Fibroblast of lung (primary cell): ENCODE data around the gene KPNA6. TPM values are rescaled to one million over a fixed set of nuclear protein-coding genes. Genes with fewer than 3 reads are reported as not detected.

ENCODE experiments used
- DNase-seq, 2 donors: peaks; one replicate each; pipeline versions ENCODE4 v3.0.0 to v3.0.0-alpha.2; 2010; ENCODE audit warnings: low read depth in 2 of 2
- H2AFZ ChIP-seq: 2 replicates; pipeline ENCODE4 v1.5.1; 2012; ENCODE audit warnings: low read length, control low read depth, inconsistent platforms
- H3K27ac ChIP-seq: 2 replicates; pipeline ENCODE4 v1.5.1; 2011; ENCODE audit warnings: low read length, control low read depth; ENCODE audit not compliant: insufficient read depth
- H3K27me3 ChIP-seq: 2 replicates; pipeline ENCODE4 v1.5.1; 2011; ENCODE audit warnings: mild to moderate bottlenecking, low read length; ENCODE audit not compliant: control insufficient read depth, insufficient read depth
- H3K36me3 ChIP-seq: 2 replicates; pipeline ENCODE4 v1.5.1; 2011; ENCODE audit warnings: low read length; ENCODE audit not compliant: control insufficient read depth, insufficient read depth
- H3K4me1 ChIP-seq: 2 replicates; pipeline ENCODE4 v1.5.1; 2011; ENCODE audit warnings: low read length; ENCODE audit not compliant: control insufficient read depth, insufficient read depth; ENCODE audit errors: extremely low read depth
- H3K4me2 ChIP-seq: 2 replicates; pipeline ENCODE4 v1.5.1; 2011; ENCODE audit warnings: low read length, control low read depth; ENCODE audit not compliant: insufficient read depth; ENCODE audit errors: extremely low read depth
- H3K4me3 ChIP-seq, 4 experiments: fragments of 200-600 bp in 1 of 4; sonication (generic) in 1 of 4; replicated peaks in 1 of 4; 2 replicates each; pipeline ENCODE4 v1.5.1; 2011 to 2016; ENCODE audit warnings: low read length in 4 of 4, low read depth in 3 of 4, mild to moderate bottlenecking in 3 of 4, control low read depth in 2 of 4, inconsistent platforms in 1 of 4, mixed read lengths in 1 of 4; ENCODE audit not compliant: insufficient read depth in 1 of 4; ENCODE audit errors: control extremely low read depth in 1 of 4
- H3K79me2 ChIP-seq: 2 replicates; pipeline ENCODE4 v1.5.1; 2012; ENCODE audit warnings: mild to moderate bottlenecking, low read length, inconsistent platforms; ENCODE audit not compliant: control insufficient read depth, insufficient read depth
- H3K9ac ChIP-seq: 2 replicates; pipeline ENCODE4 v1.5.1; 2011; ENCODE audit warnings: mild to moderate bottlenecking, low read length, control low read depth; ENCODE audit not compliant: insufficient read depth
- H3K9me3 ChIP-seq: 2 replicates; pipeline ENCODE4 v1.5.1; 2012; ENCODE audit warnings: low read depth, low read length; ENCODE audit not compliant: control insufficient read depth, insufficient read depth
- H4K20me1 ChIP-seq: 2 replicates; pipeline ENCODE4 v1.5.1; 2011; ENCODE audit warnings: low read length; ENCODE audit not compliant: control insufficient read depth, insufficient read depth; ENCODE audit errors: extremely low read depth
- CTCF ChIP-seq, 2 donors: IDR thresholded peaks in 1 of 2; conservative IDR thresholded peaks in 1 of 2; 1 replicate in 1 of 2; 2 replicates in 1 of 2; pipeline ENCODE4 v1.5.1; 2011 to 2012; ENCODE audit warnings: low read length in 2 of 2, control low read depth in 1 of 2, inconsistent platforms in 1 of 2, low read depth in 1 of 2, mild to moderate bottlenecking in 1 of 2
- EZH2 ChIP-seq: IDR thresholded peaks from 2 replicates; pipeline ENCODE4 v1.5.1; 2012; ENCODE audit warnings: low read length, control low read depth, mild to moderate bottlenecking; ENCODE audit errors: missing control alignments
- polyA plus RNA-seq, 2 donors: library from polyadenylated mRNA; depleted of rRNA in 1 of 2; stranded (reverse) in 1 of 2; unstranded in 1 of 2; fragments of >200 nt; gene quantifications; 2 replicates each; pipeline ENCODE4 v1.2.1, GENCODE V29; 2011 to 2012; ENCODE audit warnings: missing spikeins in 1 of 2
- total RNA-seq: library from RNA; depleted of rRNA; stranded (reverse); fragments of >200 nt; gene quantifications from 2 replicates; pipeline ENCODE4 v1.2.1, GENCODE V29; 2014

The KPNA6 gene
- total and polyA plus RNA-seq, 2 donors (not counting 1 experiment from before 2014, with no cell fraction given): 40.1 to 48.5 TPM

- H3K27ac ChIP-seq: no peak overlapping the region
- H3K79me2 ChIP-seq: peaks cover 63% of the 10 kb centered on the region
- no peak overlapping the region for H3K4me3 ChIP-seq
- no peaks in the 10 kb centered on the region for H3K36me3 ChIP-seq
- no peak overlapping the region for H2AFZ ChIP-seq
- H3K4me1 ChIP-seq: no peaks in the 10 kb centered on the region
- H3K9me3 ChIP-seq: no peaks in the 10 kb centered on the region
- H3K27me3 ChIP-seq: no peaks in the 10 kb centered on the region
- no peak overlapping the region for H3K9ac ChIP-seq
- no peak overlapping the region for H3K4me2 ChIP-seq
- peaks cover 1% of the 10 kb centered on the region for H4K20me1 ChIP-seq
- TF ChIP-seq EZH2 (no peak), CTCF (conservative IDR thresholded peaks at IDR 0.05 in 1 of 2, IDR thresholded peaks at IDR 0.05 in 1 of 2; ENCODE audit: low read depth in 1 of 2, low read length in 2 of 2) (no peak)
- DNase-seq: no peak
Measured at GRCh38 chr1:32126770-32127169, 18.9 kb downstream of the KPNA6 start.

GRCh38 chr1:32127409-32128198 is 19.7 kb downstream of the KPNA6 start:
- no peaks in the 10 kb centered on the region for H3K27me3 ChIP-seq
- DNase-seq: no peak

GRCh38 chr1:32128479-32128878 is 20.6 kb downstream of the KPNA6 start:
- Histone ChIP-seq H3K4me3 (no peak overlapping the region), H2AFZ (no peak overlapping the region), H3K27ac (no peak overlapping the region), H3K9ac (no peak overlapping the region), H3K4me2 (no peak overlapping the region), H3K4me1 (peaks cover 3% of the 10 kb centered on the region), H3K27me3 (no peaks in the 10 kb centered on the region), H3K9me3 (no peaks in the 10 kb centered on the region), H4K20me1 (peaks cover 1% of the 10 kb centered on the region), H3K79me2 (peaks cover 53% of the 10 kb centered on the region), H3K36me3 (no peaks in the 10 kb centered on the region)
- DNase-seq: no peak
- TF ChIP-seq CTCF (conservative IDR thresholded peaks at IDR 0.05 in 1 of 2, IDR thresholded peaks at IDR 0.05 in 1 of 2; ENCODE audit: low read depth in 1 of 2, low read length in 2 of 2) (no peak), EZH2 (no peak)

More at GRCh38 chr1:32127409-32128198, 19.7 kb downstream of the KPNA6 start:
- no peak overlapping the region for H3K4me3 ChIP-seq
- H3K36me3 ChIP-seq: no peaks in the 10 kb centered on the region
- no peak for TF ChIP-seq EZH2
- no peak for TF ChIP-seq CTCF (conservative IDR thresholded peaks at IDR 0.05 in 1 of 2, IDR thresholded peaks at IDR 0.05 in 1 of 2; ENCODE audit: low read depth in 1 of 2, low read length in 2 of 2)
- H3K9me3 ChIP-seq: no peaks in the 10 kb centered on the region
- no peak overlapping the region for H2AFZ ChIP-seq
- no peak overlapping the region for H3K9ac ChIP-seq
- no peak overlapping the region for H3K27ac ChIP-seq
- peaks cover 60% of the 10 kb centered on the region for H3K79me2 ChIP-seq
- H3K4me1 ChIP-seq: no peaks in the 10 kb centered on the region
- peaks cover 1% of the 10 kb centered on the region for H4K20me1 ChIP-seq
- no peak overlapping the region for H3K4me2 ChIP-seq
